A673 (cell line): Measurements from ENCODE around the gene EXOSC6.

Experiments
- CTCF ChIP-seq: fragments of 300-800, 200-600 bp; sonication (generic); conservative IDR thresholded peaks from 2 replicates; pipeline ENCODE4 v1.5.1; 2017; ENCODE audit warnings: low read depth, mild to moderate bottlenecking, antibody characterized with exemption, low read length, moderate library complexity, mixed read lengths
- EZH2 ChIP-seq: fragments of 200-600 bp; sonication (generic); IDR thresholded peaks from 2 replicates; pipeline ENCODE4 v1.6.1; 2017; ENCODE audit warnings: borderline replicate concordance, low read depth, mild to moderate bottlenecking, mixed read lengths, antibody characterized with exemption, low read length; ENCODE audit not compliant: poor library complexity, severe bottlenecking

- TF ChIP-seq CTCF (no peak), EZH2 (no peak)
Observed at GRCh38 chr16:70250748-70251628, 752 bp downstream of the EXOSC6 start.
